ENCODE results near the gene DCN.

GRCh38 chr12:91098461-91098860 lies 84.2 kb downstream of the DCN start:
- TF ChIP-seq CTCF (conservative IDR thresholded peaks at IDR 0.05; ENCODE audit: low read length): no peak
- TF ChIP-seq EZH2phosphoT487 (IDR thresholded peaks at IDR 0.05; ENCODE audit: borderline replicate concordance): no peak

All from Loucy (cell line).